HepG2 (cell line): ENCODE data around the gene RPTOR. TPM values are rescaled to one million over a fixed set of nuclear protein-coding genes. Genes with fewer than 3 reads are reported as not detected.

Experiments
- BORCS8-MEF2B ChIP-seq: sonication (generic); formaldehyde crosslinking; IDR thresholded peaks from 2 replicates; pipeline ENCODE4 v1.8.0; 2022; ENCODE audit warnings: mild to moderate bottlenecking, missing genetic modification reagents
- CENPT ChIP-seq: sonication (generic); formaldehyde crosslinking; IDR thresholded peaks from 2 replicates; pipeline ENCODE4 v1.8.0; 2022; ENCODE audit warnings: low read depth, mild to moderate bottlenecking, moderate library complexity, missing genetic modification reagents
- CREBL2 ChIP-seq: sonication (generic); formaldehyde crosslinking; IDR thresholded peaks from 2 replicates; pipeline ENCODE4 v1.8.1; 2023; ENCODE audit warnings: missing genetic modification reagents, mild to moderate bottlenecking, borderline replicate concordance
- DDIT3 ChIP-seq: sonication (generic); formaldehyde crosslinking; IDR thresholded peaks from 2 replicates; pipeline ENCODE4 v1.4.0; 2020; ENCODE audit warnings: mild to moderate bottlenecking, missing genetic modification reagents
- FOXO4 ChIP-seq: sonication (generic); formaldehyde crosslinking; conservative IDR thresholded peaks from 2 replicates; pipeline ENCODE4 v1.8.1; 2023; ENCODE audit warnings: missing genetic modification reagents
- HMG20A ChIP-seq: IDR thresholded peaks from 2 replicates; pipeline ENCODE4 v1.6.1; 2016; ENCODE audit warnings: borderline replicate concordance
- JDP2 ChIP-seq: sonication (generic); formaldehyde crosslinking; IDR thresholded peaks from 2 replicates; pipeline ENCODE4 v1.8.1; 2022; ENCODE audit warnings: missing genetic modification reagents, borderline replicate concordance
- MEF2D ChIP-seq: sonication (generic); formaldehyde crosslinking; IDR thresholded peaks from 2 replicates; pipeline ENCODE4 v1.5.1; 2020; ENCODE audit warnings: mild to moderate bottlenecking, missing genetic modification reagents
- MIER3 ChIP-seq: IDR thresholded peaks from 2 replicates; pipeline ENCODE4 v1.6.1; 2016; ENCODE audit warnings: missing compliant biosample characterization, borderline replicate concordance
- NCOA2 ChIP-seq: sonication (generic); formaldehyde crosslinking; IDR thresholded peaks from 2 replicates; pipeline ENCODE4 v1.8.0; 2022; ENCODE audit warnings: inconsistent platforms
- RELA ChIP-seq: sonication (generic); formaldehyde crosslinking; IDR thresholded peaks from 2 replicates; pipeline ENCODE4 v1.4.0; 2020; ENCODE audit warnings: missing genetic modification reagents
- REPIN1 ChIP-seq: sonication (generic); formaldehyde crosslinking; IDR thresholded peaks from 2 replicates; pipeline ENCODE4 v1.8.0; 2022; ENCODE audit warnings: missing genetic modification reagents, low read depth, mild to moderate bottlenecking, borderline replicate concordance
- THAP9 ChIP-seq: sonication (generic); formaldehyde crosslinking; IDR thresholded peaks from 2 replicates; pipeline ENCODE4; 2020; ENCODE audit warnings: missing genetic modification reagents, mild to moderate bottlenecking, borderline replicate concordance
- ZFP36 ChIP-seq: fragments of 150-350 bp; IDR thresholded peaks from 2 replicates; pipeline ENCODE4 v1.6.1; 2018; ENCODE audit warnings: borderline replicate concordance, low read length, low read depth; ENCODE audit not compliant: partially characterized antibody
- ZHX2 ChIP-seq, 2 experiments: sonication (generic) in 1 of 2; formaldehyde crosslinking in 1 of 2; IDR thresholded peaks; 2 replicates each; pipeline versions ENCODE4 v1.6.1 to v1.9.0; 2014 to 2022; ENCODE audit warnings: antibody characterized with exemption in 1 of 2, borderline replicate concordance in 1 of 2, inconsistent platforms in 1 of 2, low read depth in 1 of 2, missing genetic modification reagents in 1 of 2
- ZNF556 ChIP-seq: sonication (generic); formaldehyde crosslinking; IDR thresholded peaks from 2 replicates; pipeline ENCODE4 v1.4.0; 2020; ENCODE audit warnings: mild to moderate bottlenecking, missing genetic modification reagents, borderline replicate concordance
- ZNF674 ChIP-seq: sonication (generic); formaldehyde crosslinking; IDR thresholded peaks from 2 replicates; pipeline ENCODE4 v1.5.0; 2020; ENCODE audit warnings: low read depth, mild to moderate bottlenecking, missing genetic modification reagents
- ZNF878 ChIP-seq: sonication (generic); formaldehyde crosslinking; IDR thresholded peaks from 2 replicates; pipeline ENCODE4 v1.8.1; 2023; ENCODE audit warnings: mild to moderate bottlenecking, missing genetic modification reagents, moderate library complexity
- polyA plus RNA-seq, 8 experiments: library from polyadenylated mRNA; depleted of rRNA in 3 of 8; stranded (reverse) in 7 of 8; unstranded in 1 of 8; fragments of >200 nt; fragmentation: Illumina TruSeq in 4 of 8; extraction: Trizol in 4 of 8; gene quantifications; 2 replicates each; pipeline versions ENCODE4 v1.2.1 to v1.2.3, GENCODE V29; 2011 to 2016; ENCODE audit warnings: low read depth in 4 of 8, missing spikeins in 1 of 8, mixed read lengths in 1 of 8; ENCODE audit not compliant: insufficient read depth in 1 of 8
- total RNA-seq, 5 experiments: library from RNA; depleted of rRNA; stranded (reverse); fragments of >200 nt; fragmentation: Illumina TruSeq; extraction: Trizol; gene quantifications; 2 replicates each; pipeline ENCODE4 v1.2.3, GENCODE V29; 2016; ENCODE audit warnings: low read depth in 1 of 5
- TF ChIP-seq, protein P1 (sequence below): sonication (generic); formaldehyde crosslinking; IDR thresholded peaks from 2 replicates; pipeline ENCODE4 v1.4.0; 2020; ENCODE audit warnings: mild to moderate bottlenecking, missing genetic modification reagents

The RPTOR gene
- total and polyA plus RNA-seq, 2 of the 13 experiments (the other 11 are each of a cell fraction or from before 2014, with no cell fraction given), result 6.6 to 25.3 TPM

- TF ChIP-seq THAP9 (CRISPR knock-in tag) (no peak), JDP2 (no peak), FOXO4 (CRISPR knock-in tag) (no peak), RELA (CRISPR knock-in tag) (no peak), NCOA2 (CRISPR knock-in tag) (peak; percentile 82), MEF2D (CRISPR knock-in tag) (0 out of 2 replicates have a peak, but pooled peaks have one; percentile 23), ZNF878 (CRISPR knock-in tag) (no peak), REPIN1 (CRISPR knock-in tag) (no peak; the same call in 1 of the 2 replicates), HMG20A (CRISPR knock-in tag) (peak; percentile 83; the same call in 1 of the 2 replicates), ZNF674 (CRISPR knock-in tag) (no peak), DDIT3 (CRISPR knock-in tag) (no peak), MIER3 (CRISPR knock-in tag) (peak; percentile 46; the same call in 1 of the 2 replicates), ZFP36 (no peak), CREBL2 (CRISPR knock-in tag) (no peak), ZNF556 (CRISPR knock-in tag) (no peak), BORCS8-MEF2B (CRISPR knock-in tag) (no peak), ZHX2 (IDR thresholded peaks at IDR 0.05; ENCODE audit: low read depth) (no peak), ZHX2 (CRISPR knock-in tag; IDR thresholded peaks at IDR 0.05; ENCODE audit: borderline replicate concordance) (no peak), CENPT (CRISPR knock-in tag) (no peak)
- TF ChIP-seq, protein P1, sequence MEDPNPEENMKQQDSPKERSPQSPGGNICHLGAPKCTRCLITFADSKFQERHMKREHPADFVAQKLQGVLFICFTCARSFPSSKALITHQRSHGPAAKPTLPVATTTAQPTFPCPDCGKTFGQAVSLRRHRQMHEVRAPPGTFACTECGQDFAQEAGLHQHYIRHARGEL (CRISPR knock-in tag), result no peak
Observed at GRCh38 chr17:80665792-80666191, 121.2 kb downstream of the RPTOR start (continued).
